HG03045 (cell line): ENCODE results near the gene AMPD2.
A peak's percentile ranks its signal among the peaks of the same experiment; 100 is the strongest.

Experiments used
- ATAC-seq: cut with Tn5 transposase; IDR thresholded peaks from one replicate; pipeline ENCODE4 v1.9.1; 2021; ENCODE audit warnings: mild to moderate bottlenecking, moderate library complexity; ENCODE audit not compliant: unreplicated experiment

Gene AMPD2

DNA sequence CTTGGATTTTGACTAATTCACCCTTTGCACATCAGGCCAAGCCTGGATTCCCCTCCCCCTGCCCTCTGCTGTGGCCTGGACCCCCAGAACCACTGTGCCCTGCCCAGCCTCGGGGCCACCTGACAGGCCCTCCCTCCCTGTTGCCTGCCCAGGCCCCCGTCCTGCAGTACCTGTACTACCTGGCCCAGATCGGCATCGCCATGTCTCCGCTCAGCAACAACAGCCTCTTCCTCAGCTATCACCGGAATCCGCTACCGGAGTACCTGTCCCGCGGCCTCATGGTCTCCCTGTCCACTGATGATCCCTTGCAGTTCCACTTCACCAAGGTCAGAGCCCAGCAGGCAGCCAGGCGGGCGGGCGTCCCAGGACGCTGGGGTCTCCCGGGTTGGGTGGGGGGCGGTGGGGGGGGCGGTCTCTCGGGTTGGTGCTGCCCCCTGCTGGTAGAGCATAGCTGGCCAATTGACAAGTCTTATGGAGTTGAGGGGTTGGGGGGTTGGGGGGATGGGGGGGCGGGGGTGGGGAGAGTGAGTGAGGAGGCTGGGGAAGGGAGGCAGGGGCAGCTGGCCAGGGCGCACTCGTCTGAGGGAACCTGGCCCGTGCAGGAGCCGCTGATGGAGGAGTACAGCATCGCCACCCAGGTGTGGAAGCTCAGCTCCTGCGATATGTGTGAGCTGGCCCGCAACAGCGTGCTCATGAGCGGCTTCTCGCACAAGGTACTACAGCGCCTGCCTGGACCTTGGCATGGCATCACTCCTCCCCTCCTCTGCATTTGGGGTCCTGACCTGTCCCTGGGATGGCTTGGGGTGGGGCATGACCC is 10.7 kb downstream of the AMPD2 start:
- no peak for ATAC-seq

DNA sequence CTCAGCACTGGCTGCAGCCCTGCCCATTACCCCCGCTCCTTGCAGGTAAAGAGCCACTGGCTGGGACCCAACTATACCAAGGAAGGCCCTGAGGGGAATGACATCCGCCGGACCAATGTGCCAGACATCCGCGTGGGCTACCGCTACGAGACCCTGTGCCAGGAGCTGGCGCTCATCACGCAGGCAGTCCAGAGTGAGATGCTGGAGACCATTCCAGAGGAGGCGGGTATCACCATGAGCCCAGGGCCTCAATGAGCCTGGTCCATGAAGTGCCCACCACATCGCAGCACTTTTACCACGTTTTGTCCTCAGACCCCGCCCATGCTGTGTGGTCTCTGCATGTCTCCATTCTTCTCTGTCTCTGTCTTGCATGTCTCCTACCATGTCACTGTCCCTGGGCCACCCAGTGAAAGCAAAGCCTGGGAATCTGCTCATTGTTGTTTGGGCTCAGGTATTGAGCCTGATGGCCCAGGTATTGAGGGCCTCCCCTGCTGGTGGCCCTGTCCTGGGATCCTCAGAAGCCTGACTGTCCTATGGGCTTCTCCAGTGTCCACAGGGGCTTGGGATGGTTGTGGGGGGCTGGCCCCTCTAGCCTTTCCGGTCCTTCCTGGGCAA is 11.4 kb downstream of the AMPD2 start:
- ATAC-seq: no peak

GRCh38 chr1:109631513-109632505 is 12.2 kb downstream of the AMPD2 start:
- no peak for ATAC-seq

GRCh38 chr1:109632671-109633346 is 13.2 kb downstream of the AMPD2 start:
- no peak for ATAC-seq

- ATAC-seq: no peak
These were observed 14.7 kb downstream of the AMPD2 start for GRCh38 chr1:109634292-109634691.

DNA sequence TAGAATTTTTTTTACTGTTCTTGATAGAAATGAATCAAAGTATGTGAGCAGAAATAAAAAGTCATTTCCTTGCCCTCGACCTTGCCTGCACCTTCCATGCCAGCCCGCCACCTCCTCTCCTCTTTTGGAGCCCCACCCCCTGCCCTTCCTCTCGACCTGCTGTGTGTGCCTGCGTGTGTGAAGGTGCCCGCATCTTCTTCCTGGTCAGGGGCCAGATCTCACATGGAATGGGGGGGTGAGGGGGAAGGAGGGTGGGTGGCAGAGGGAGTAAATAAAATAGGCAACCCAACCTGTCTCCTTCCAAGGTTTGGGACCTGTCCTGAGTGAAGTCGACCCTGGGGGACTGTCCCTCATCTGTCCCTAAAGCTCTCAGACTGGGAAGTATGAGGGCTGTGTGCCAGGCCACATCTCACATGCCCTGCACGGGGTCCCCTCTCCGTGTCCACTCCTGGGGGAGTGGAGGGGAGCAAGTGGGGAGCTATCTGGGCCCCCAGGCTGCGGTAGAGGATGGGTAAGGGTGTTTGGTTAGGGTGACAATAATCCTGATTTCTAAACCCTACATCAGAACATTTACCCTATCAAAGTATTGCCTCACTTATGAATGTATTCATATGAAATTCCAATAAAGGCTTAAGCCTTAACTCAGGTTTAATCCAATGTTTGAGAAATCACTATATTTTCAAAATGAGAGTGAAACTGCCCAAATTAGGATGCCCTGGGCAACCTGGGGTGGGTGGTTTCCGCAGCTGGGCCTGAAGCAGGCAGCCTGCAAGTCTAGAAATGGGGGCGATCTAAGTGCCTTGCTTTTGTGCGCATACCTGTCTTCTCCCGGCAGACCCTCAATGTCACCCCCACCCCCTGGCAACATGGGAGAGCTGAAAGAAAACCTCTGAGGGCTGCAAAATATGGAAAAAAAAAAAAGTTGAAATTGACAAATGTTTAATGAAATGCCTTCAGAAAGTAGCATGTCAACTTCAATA is 15.4 kb downstream of the AMPD2 start:
- no peak for ATAC-seq

DNA sequence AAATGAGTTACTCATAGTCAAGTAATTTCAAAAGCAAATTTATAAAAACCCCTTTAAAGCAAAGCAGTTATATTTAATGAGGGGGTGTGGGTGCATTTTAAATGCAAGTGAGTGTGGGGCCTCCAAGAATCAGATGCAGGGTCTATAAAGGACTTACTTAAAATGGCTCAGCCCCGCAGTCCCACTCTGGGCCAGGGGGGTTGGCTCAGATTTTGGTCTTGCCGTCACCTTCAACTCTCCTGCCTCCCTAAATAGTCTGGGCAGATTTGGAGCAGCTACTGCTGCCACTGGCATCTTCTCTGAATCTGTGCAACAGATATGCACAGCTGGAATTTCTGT is 16.2 kb downstream of the AMPD2 start:
- ATAC-seq: no peak

- no peak for ATAC-seq
These were observed 16.7 kb downstream of the AMPD2 start for GRCh38 chr1:109636201-109636952.

DNA sequence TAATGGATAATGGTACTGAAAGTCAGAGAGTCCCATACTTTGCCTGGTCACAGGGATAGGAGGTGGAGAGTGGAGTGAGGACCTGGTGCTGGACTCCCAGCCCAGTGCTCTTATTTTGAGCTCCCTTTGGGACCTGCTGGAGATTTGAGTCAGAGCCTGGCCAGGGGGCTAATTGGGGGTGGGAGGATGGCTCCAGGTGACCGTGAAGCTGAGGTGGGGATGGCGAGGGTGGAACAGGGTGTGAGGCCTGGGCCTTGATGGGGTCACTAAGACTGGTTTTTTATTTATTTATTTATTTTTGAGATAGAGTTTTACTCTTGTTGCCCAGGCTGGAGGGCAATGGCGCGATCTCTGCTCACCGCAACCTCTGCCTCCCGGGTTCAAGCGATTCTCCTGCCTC is 17.8 kb downstream of the AMPD2 start:
- ATAC-seq: no peak

- ATAC-seq: no peak
These were observed 19.6 kb downstream of the AMPD2 start for GRCh38 chr1:109639063-109639840.

DNA sequence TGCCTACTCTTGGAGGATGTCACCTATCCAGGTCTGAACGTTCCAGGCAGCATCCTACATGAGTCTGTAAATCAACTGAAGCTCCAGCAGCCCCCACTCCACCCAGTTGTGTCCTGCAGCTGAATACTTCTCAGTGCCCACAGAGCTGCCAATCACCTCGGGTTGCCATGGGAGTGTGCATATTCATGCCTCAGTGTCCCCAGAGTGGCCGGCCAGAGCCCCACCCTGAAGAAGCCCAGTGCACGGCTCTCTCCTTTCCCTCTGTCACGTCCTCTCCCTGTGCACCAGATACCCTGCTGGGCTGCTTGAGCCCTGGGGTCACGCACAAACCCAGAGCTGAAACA is 20.2 kb downstream of the AMPD2 start:
- ATAC-seq: no peak

- peak; percentile 64 for ATAC-seq
These were observed 20.7 kb downstream of the AMPD2 start for GRCh38 chr1:109640285-109640865.

DNA sequence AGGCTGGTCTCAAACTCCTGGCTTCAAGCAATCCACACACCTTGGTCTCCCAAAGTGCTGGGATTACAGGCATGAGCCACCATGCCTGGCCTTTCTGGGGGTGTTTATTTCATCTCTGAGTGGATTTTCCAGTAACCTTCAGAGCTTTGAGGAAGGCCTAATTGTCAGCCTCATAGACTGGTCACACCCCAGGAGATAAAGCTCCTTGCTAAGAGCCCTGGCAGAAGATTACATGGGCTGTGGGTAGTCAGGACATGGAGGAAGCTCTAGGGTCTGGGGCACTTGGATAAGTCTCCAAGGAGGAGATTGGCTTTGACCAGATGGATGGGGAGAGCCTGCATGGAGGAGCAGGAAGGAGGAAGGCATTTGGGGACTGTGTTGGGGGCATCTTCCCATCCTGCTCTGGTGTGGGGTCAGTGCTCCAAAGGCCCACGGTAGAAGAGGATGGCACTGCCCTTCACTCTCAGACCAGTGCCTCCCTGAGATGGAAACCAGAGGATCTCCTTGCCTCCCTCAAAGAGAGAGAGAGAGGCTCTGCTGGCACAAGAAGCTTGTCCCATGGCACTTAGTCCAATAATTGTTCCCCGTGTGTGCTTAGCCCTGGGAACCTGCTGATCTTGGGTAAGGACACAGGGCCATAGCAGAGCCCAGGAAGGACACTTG is 21.6 kb downstream of the AMPD2 start:
- ATAC-seq: no peak

DNA sequence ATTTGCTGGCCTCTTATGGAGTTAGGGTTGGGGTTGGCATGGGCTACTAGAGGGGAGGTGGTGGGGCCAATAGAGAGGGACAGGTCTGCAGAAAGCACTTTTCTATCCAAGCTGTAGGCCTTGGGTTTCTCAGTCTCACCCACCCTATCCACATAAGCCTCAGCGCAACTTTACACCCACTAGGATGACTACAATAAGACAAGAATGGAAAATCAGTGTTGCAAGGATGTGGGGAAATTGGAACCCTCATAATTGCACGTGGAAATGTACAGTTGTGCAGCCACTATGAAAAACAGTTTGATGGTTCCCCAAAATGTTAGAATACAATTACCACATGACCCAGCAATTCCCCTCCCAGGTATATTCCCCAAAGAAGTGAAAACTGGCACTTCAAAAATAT is 22.2 kb downstream of the AMPD2 start:
- no peak for ATAC-seq

- no peak for ATAC-seq
These were observed 23.0 kb downstream of the AMPD2 start for GRCh38 chr1:109642626-109643025.

- peak; percentile 83 for ATAC-seq
These were observed 24.0 kb downstream of the AMPD2 start for GRCh38 chr1:109643385-109644230.

DNA sequence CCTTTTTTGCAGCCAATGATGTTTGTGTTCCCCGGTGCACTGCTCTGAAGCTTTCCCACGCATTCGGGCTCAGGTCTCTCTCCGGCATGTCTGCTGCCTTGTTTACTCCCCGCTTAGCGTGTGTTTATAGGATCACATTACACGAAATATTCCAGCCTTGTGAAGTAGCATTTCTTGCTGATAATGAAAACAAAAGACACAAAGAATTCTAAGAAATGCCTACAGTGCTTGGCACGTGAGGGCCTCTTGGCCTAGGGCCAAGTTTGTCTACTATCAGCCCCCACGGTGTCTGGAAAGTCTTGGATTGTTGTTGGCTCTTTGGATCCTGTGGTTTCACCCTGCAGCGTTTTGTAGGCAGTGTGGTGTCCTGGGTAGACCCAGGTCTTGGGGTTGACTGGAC is 25.0 kb downstream of the AMPD2 start:
- no peak for ATAC-seq
